Natural killer cell (primary cell): ENCODE results near the gene DSP. TPM values are rescaled to one million over a fixed set of nuclear protein-coding genes. Genes with fewer than 3 reads are reported as not detected.

Source experiments
- ATAC-seq, 3 donors: fragments of 150-1000 bp in 2 of 3; fragments of 200-7000 bp in 1 of 3; cut with Tn5 transposase; 1 replicate in 1 of 3; 2 replicates in 2 of 3; pipeline ENCODE4 v1.10.0; 2021; ENCODE audit warnings: mild to moderate bottlenecking in 2 of 3, moderate library complexity in 2 of 3
- DNase-seq, 2 donors: peaks; one replicate each; pipeline versions ENCODE4 v3.0.0 to v3.0.0-alpha.2; 2013 to 2021; ENCODE audit warnings: mixed read lengths in 1 of 2
- H3K27ac ChIP-seq: one replicate; pipeline ENCODE4 v1.5.1; 2013; ENCODE audit warnings: mild to moderate bottlenecking, low read length
- H3K27me3 ChIP-seq: one replicate; pipeline ENCODE4 v1.6.1; 2013; ENCODE audit warnings: low read length; ENCODE audit not compliant: control insufficient read depth, insufficient read depth
- H3K36me3 ChIP-seq: one replicate; pipeline ENCODE4 v1.6.1; 2013; ENCODE audit warnings: low read length; ENCODE audit not compliant: control insufficient read depth, insufficient read depth
- H3K4me1 ChIP-seq: one replicate; pipeline ENCODE4 v1.6.1; 2013; ENCODE audit warnings: low read length; ENCODE audit not compliant: control insufficient read depth, insufficient read depth
- H3K4me3 ChIP-seq: one replicate; pipeline ENCODE4 v1.5.1; 2013; ENCODE audit warnings: low read length
- H3K9me3 ChIP-seq: one replicate; pipeline ENCODE4 v1.6.1; 2013; ENCODE audit warnings: low read length; ENCODE audit not compliant: control insufficient read depth, insufficient read depth
- H3K27ac Mint-ChIP-seq, 2 donors: one replicate each; pipeline ENCODE4 v1.8.0; 2022; ENCODE audit warnings: mild to moderate bottlenecking in 2 of 2, mixed read lengths in 2 of 2, moderate library complexity in 1 of 2
- H3K27me3 Mint-ChIP-seq, 2 donors: one replicate each; pipeline ENCODE4 v1.8.0; 2022; ENCODE audit warnings: low read depth in 2 of 2, mixed read lengths in 2 of 2
- H3K36me3 Mint-ChIP-seq: one replicate; pipeline ENCODE4 v1.8.0; 2022; ENCODE audit warnings: mixed read lengths
- H3K4me1 Mint-ChIP-seq, 2 donors: one replicate each; pipeline ENCODE4 v1.8.0; 2022; ENCODE audit warnings: mixed read lengths in 2 of 2
- H3K4me3 Mint-ChIP-seq: one replicate; pipeline ENCODE4 v1.8.0; 2022; ENCODE audit warnings: mild to moderate bottlenecking, moderate library complexity, mixed read lengths
- H3K9me3 Mint-ChIP-seq, 2 donors: one replicate each; pipeline ENCODE4 v1.8.0; 2022; ENCODE audit warnings: mixed read lengths in 2 of 2
- CTCF ChIP-seq: fragments of 200-600 bp; IDR thresholded peaks from one replicate; pipeline ENCODE4 v1.8.0; 2022; ENCODE audit warnings: antibody characterized with exemption
- WGBS: methylation state at CpG from one replicate; pipeline ENCODE4 v1.1.7; 2013; ENCODE audit warnings: missing lambda C conversion rate; ENCODE audit not compliant: insufficient coverage; 5-methylcytosine and 5-hydroxymethylcytosine counted together
- intact Hi-C: fragments of 100-400 bp; cut with micrococcal nuclease; formaldehyde crosslinking; loops from one replicate; pipeline ENCODE4 v1.14.2; 2022
- total RNA-seq, 4 donors: library from RNA; stranded (reverse); fragments of 120-200 nt in 1 of 4; gene quantifications; one replicate each; pipeline versions ENCODE4 v1.2.3 to v1.2.4, GENCODE V29; 2013 to 2022

DSP gene
- total RNA-seq, 3 donors from 2014 or later (not counting 1 experiment from before 2014, with no cell fraction given), result 0.05 to 0.26 TPM; not detected in 1

- Mint-ChIP-seq H3K27ac (no peak overlapping the region), H3K4me3 (peak overlapping the region; percentile 35), H3K27me3 (peaks cover 43 to 59% of the 10 kb centered on the region in 2 donors), H3K4me1 (peaks cover 0 to 11% of the 10 kb centered on the region in 2 donors), H3K36me3 (no peaks in the 10 kb centered on the region), H3K9me3 (no peaks in the 10 kb centered on the region)
- Histone ChIP-seq H3K4me3 (no peak overlapping the region), H3K27ac (no peak overlapping the region), H3K36me3 (no peaks in the 10 kb centered on the region), H3K4me1 (peaks cover 15% of the 10 kb centered on the region), H3K9me3 (no peaks in the 10 kb centered on the region), H3K27me3 (peaks cover 29% of the 10 kb centered on the region)
- no peak for TF ChIP-seq CTCF
- DNase-seq (no peak), ATAC-seq (no peak)
- intact Hi-C loops, result no loop called here
- WGBS, result no CpG with 5 or more reads among the region's 3 CpGs
Observed at GRCh38 chr6:7544597-7544996, 3.1 kb downstream of the DSP start.

GRCh38 chr6:7545316-7546019 lies 4.0 kb downstream of the DSP start:
- no peak overlapping the region for H3K4me3 ChIP-seq
- no peak overlapping the region for H3K27ac ChIP-seq
- peaks cover 15% of the 10 kb centered on the region for H3K4me1 ChIP-seq
- Mint-ChIP-seq H3K4me3 (no peak overlapping the region), H3K4me1 (peaks cover 0 to 11% of the 10 kb centered on the region in 2 donors), H3K36me3 (no peaks in the 10 kb centered on the region), H3K27me3 (peaks cover 34 to 50% of the 10 kb centered on the region in 2 donors), H3K9me3 (no peaks in the 10 kb centered on the region), H3K27ac (no peak overlapping the region)
- TF ChIP-seq CTCF, result no peak
- WGBS, result 88% methylated on average over 12 of the region's 12 CpGs
- ATAC-seq (no peak), DNase-seq (no peak)
- H3K36me3 ChIP-seq, result no peaks in the 10 kb centered on the region
- H3K27me3 ChIP-seq, result peaks cover 23% of the 10 kb centered on the region
- intact Hi-C loops, result no loop called here
- H3K9me3 ChIP-seq, result no peaks in the 10 kb centered on the region

GRCh38 chr6:7546020-7546369 lies 4.5 kb downstream of the DSP start:
- no peak for TF ChIP-seq CTCF
- Mint-ChIP-seq H3K9me3 (no peaks in the 10 kb centered on the region), H3K27me3 (peaks cover 30 to 45% of the 10 kb centered on the region in 2 donors), H3K4me1 (peaks cover 0 to 6% of the 10 kb centered on the region in 2 donors), H3K4me3 (no peak overlapping the region), H3K27ac (no peak overlapping the region), H3K36me3 (no peaks in the 10 kb centered on the region)
- no peak overlapping the region for H3K4me3 ChIP-seq
- H3K36me3 ChIP-seq, result no peaks in the 10 kb centered on the region
- H3K4me1 ChIP-seq, result peaks cover 14% of the 10 kb centered on the region
- H3K9me3 ChIP-seq, result no peaks in the 10 kb centered on the region
- H3K27me3 ChIP-seq, result peaks cover 21% of the 10 kb centered on the region
- H3K27ac ChIP-seq, result no peak overlapping the region
- 86% methylated on average over 5 of the region's 6 CpGs for WGBS
- ATAC-seq (no peak), DNase-seq (no peak)
- intact Hi-C loops, result no loop called here

GRCh38 chr6:7546383-7546782 lies 4.9 kb downstream of the DSP start:
- H3K27me3 Mint-ChIP-seq, result peaks cover 28 to 44% of the 10 kb centered on the region in 2 donors
- H3K4me1 Mint-ChIP-seq, result peaks cover 0 to 5% of the 10 kb centered on the region in 2 donors
- H3K36me3 Mint-ChIP-seq, result no peaks in the 10 kb centered on the region
- peaks cover 19% of the 10 kb centered on the region for H3K27me3 ChIP-seq
- H3K4me3 Mint-ChIP-seq, result no peak overlapping the region
- no peak overlapping the region for H3K4me3 ChIP-seq
- H3K9me3 ChIP-seq, result no peaks in the 10 kb centered on the region
- TF ChIP-seq CTCF, result no peak
- DNase-seq, result no peak
- no peak for ATAC-seq
- H3K4me1 ChIP-seq, result peaks cover 12% of the 10 kb centered on the region
- no peak overlapping the region for H3K27ac Mint-ChIP-seq
- WGBS, result 100% methylated on average over 1 of the region's 2 CpGs
- intact Hi-C loops, result no loop called here
- H3K9me3 Mint-ChIP-seq, result no peaks in the 10 kb centered on the region
- no peak overlapping the region for H3K27ac ChIP-seq
- H3K36me3 ChIP-seq, result no peaks in the 10 kb centered on the region
